ENCODE measurements around the gene CDH24.

CDH24 gene

GRCh38 chr14:22998329-22999012, 58.8 kb downstream of the CDH24 start:
- TF ChIP-seq CTCF (IDR thresholded peaks at IDR 0.05; ENCODE audit: poor library complexity, severe bottlenecking), result no peak
- peaks cover 5% of the 10 kb centered on the region for H3K4me1 ChIP-seq (ENCODE audit: insufficient read depth, poor library complexity, severe bottlenecking)

GRCh38 chr14:22997676-22998323, 59.5 kb downstream of the CDH24 start:
- peaks cover 8% of the 10 kb centered on the region; the same call in 1 of the 2 replicates for H3K36me3 ChIP-seq (ENCODE audit: low read depth)
- H3K4me1 ChIP-seq (ENCODE audit: insufficient read depth, poor library complexity, severe bottlenecking), result peaks cover 5% of the 10 kb centered on the region
- no peak overlapping the region for H3K27ac ChIP-seq (ENCODE audit: poor library complexity, severe bottlenecking)
- no peak for TF ChIP-seq CTCF (IDR thresholded peaks at IDR 0.05; ENCODE audit: poor library complexity, severe bottlenecking)
- H3K9me3 ChIP-seq (ENCODE audit: severe bottlenecking), result no peaks in the 10 kb centered on the region
- no peak overlapping the region for H3K4me3 ChIP-seq (ENCODE audit: severe bottlenecking)
- no peak for ATAC-seq (ENCODE audit: low read depth)
- H3K27me3 ChIP-seq (ENCODE audit: insufficient read depth, poor library complexity, severe bottlenecking), result no peaks in the 10 kb centered on the region
- no peak for DNase-seq (ENCODE audit: low spot score)

More at GRCh38 chr14:22998329-22999012, 58.8 kb downstream of the CDH24 start:
- Histone ChIP-seq H3K27me3 (ENCODE audit: insufficient read depth, poor library complexity, severe bottlenecking) (no peaks in the 10 kb centered on the region), H3K4me3 (ENCODE audit: severe bottlenecking) (no peak overlapping the region), H3K36me3 (ENCODE audit: low read depth) (peaks cover 1% of the 10 kb centered on the region; the same call in 1 of the 2 replicates), H3K27ac (ENCODE audit: poor library complexity, severe bottlenecking) (no peak overlapping the region), H3K9me3 (ENCODE audit: severe bottlenecking) (no peaks in the 10 kb centered on the region)
- DNase-seq (ENCODE audit: low spot score) (no peak), ATAC-seq (ENCODE audit: low read depth) (no peak)

Data from RWPE2 (cell line).